HTR-8/SVneo (cell line): ENCODE measurements around the gene APOB.

Experiments used
- DNase-seq: peaks from one replicate; pipeline ENCODE4 v3.0.0; 2011; ENCODE audit warnings: low spot score, mixed read lengths; ENCODE audit not compliant: insufficient read length
- FAIRE-seq: peaks from 2 replicates; lab custom pipeline; 2011; peaks lifted over from hg19 to GRCh38; lab: Jason Lieb, UNC

APOB gene, protein sequence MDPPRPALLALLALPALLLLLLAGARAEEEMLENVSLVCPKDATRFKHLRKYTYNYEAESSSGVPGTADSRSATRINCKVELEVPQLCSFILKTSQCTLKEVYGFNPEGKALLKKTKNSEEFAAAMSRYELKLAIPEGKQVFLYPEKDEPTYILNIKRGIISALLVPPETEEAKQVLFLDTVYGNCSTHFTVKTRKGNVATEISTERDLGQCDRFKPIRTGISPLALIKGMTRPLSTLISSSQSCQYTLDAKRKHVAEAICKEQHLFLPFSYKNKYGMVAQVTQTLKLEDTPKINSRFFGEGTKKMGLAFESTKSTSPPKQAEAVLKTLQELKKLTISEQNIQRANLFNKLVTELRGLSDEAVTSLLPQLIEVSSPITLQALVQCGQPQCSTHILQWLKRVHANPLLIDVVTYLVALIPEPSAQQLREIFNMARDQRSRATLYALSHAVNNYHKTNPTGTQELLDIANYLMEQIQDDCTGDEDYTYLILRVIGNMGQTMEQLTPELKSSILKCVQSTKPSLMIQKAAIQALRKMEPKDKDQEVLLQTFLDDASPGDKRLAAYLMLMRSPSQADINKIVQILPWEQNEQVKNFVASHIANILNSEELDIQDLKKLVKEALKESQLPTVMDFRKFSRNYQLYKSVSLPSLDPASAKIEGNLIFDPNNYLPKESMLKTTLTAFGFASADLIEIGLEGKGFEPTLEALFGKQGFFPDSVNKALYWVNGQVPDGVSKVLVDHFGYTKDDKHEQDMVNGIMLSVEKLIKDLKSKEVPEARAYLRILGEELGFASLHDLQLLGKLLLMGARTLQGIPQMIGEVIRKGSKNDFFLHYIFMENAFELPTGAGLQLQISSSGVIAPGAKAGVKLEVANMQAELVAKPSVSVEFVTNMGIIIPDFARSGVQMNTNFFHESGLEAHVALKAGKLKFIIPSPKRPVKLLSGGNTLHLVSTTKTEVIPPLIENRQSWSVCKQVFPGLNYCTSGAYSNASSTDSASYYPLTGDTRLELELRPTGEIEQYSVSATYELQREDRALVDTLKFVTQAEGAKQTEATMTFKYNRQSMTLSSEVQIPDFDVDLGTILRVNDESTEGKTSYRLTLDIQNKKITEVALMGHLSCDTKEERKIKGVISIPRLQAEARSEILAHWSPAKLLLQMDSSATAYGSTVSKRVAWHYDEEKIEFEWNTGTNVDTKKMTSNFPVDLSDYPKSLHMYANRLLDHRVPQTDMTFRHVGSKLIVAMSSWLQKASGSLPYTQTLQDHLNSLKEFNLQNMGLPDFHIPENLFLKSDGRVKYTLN (N-terminal part only)

GRCh38 chr2:21043744-21044532, at the start of gene APOB:
Gene APOB (minus strand): TSS chr2:21044073. CDS start chr2:21043945, 128 bp downstream.
- DNase-seq: no peak
- no peak for FAIRE-seq

DNA sequence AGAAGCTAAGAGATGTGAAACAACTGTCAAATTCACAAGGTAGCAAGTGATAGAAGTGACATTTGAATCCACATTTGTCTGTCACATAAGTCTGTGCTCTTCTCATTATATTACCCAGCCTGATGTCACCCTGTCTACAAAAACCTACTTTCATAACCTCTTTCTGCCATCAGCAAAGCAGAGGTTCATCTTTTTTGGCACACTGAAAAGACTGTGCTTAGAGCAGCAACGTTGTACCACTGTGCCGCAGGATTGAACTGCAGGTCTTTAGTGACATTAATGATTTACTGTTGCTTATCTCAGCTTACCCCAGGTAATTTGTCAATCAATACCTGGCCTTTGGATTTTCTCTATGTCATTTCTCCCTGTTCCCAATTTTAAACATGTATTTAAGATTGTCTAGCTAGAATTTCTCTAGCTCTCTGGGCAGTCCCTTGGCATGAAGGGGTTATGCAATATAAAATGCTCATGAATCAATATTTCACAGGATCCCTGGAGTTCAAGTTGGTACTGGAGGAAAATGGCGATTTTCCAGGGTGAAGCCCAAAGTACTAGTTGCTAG, 48.5 kb upstream of the APOB start:
- FAIRE-seq (no peak), DNase-seq (no peak)

- no peak for FAIRE-seq
- DNase-seq: no peak
Measured at GRCh38 chr2:21084401-21084800, 40.5 kb upstream of the APOB start.

GRCh38 chr2:21083482-21083881, 39.6 kb upstream of the APOB start:
- FAIRE-seq: no peak
- DNase-seq: no peak

DNA sequence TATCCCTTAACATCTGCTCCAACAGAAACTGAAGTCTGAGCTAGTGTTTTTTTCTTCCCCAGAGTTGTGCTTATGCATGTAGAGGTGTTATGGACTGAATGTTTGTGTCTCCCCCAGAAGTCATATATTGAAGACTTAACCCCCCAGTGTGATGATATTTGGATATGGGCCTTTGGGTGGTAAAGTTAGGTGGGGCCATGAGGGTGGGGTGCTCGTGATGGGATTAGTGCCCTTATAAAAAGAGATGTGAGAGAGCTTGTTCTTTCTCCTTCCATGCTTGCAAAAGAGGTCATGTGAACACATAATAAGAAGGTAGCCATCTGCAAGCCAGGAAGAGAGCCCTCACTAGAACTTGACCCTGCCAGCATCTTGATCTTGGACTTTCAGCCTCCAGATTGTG, 34.4 kb upstream of the APOB start:
- DNase-seq: no peak

DNA sequence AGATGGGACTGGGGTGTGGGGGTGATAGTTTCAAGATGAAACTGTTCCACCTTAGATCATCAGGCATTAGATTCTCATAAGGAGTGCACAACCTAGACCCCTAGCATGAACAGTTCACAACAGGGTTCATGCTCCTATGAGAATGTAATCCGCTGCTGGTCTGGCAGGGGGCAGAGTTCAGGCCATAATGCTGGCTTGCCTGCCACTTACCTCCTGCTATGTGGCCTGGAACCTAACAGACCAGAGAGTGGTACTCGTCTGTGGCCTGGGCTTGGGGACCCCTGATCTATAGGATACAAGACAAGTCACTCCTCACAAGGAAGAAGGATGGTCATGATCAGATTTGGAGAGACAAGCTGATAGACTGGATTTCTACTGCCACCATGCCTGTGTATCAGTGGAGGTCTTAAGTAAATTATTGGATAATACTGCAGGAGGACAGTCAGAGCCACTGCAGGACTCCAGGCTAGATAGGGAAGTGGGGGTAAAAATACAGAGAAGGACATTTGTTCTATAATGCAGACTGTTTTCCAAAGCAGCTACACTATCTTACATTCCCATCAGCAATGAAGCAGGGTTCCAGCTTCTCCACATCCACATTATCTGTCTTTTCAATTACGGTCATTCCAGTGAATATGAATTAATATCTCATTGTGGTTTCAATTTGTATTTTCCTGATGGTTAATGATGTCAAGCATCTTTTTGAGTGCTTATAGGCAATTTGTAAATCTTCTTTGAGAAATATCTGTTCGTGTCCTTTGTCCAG, 28.8 kb upstream of the APOB start:
- DNase-seq: no peak
- FAIRE-seq: peak; percentile 68

More for the DNA sequence above, 34.4 kb upstream of the APOB start:
- no peak for FAIRE-seq

- FAIRE-seq: no peak
- DNase-seq: no peak
Measured at GRCh38 chr2:21070341-21071257, 26.7 kb upstream of the APOB start.

- no peak for FAIRE-seq
Measured at GRCh38 chr2:21069746-21070340, 26.0 kb upstream of the APOB start.

DNA sequence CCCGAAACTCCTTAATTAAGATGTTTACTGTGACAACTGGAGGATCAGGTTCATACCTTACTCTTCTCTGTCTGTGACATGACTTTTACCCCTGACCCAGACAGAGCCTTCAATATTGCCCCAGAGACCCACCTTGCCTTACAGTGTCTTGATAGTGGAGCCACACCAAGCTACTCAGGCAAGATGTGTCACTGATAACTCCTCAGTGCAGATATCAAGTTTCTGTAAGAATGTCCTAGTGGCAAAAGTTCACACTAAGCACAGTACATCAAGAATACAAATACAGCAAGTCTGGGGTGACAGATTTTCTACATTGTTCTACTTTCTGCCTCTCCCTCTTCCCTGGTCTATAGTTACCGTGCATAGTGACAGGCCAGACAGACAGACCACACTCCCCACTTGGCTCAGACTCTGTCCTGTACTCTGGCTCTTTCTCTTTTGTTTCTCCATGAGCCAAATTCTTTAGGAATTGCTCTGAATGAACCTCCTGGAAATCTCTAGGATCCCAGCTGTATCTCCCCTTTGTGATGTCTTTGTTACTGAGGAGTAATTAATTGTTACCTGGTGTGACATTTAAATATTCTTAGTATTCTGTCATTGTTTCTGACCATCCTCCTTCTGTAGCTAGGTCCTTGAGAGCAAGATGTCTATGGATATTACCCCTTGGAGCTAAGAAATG, 24.1 kb upstream of the APOB start:
- FAIRE-seq: no peak
- DNase-seq: no peak

More at GRCh38 chr2:21069746-21070340, 26.0 kb upstream of the APOB start:
- no peak for DNase-seq

GRCh38 chr2:21067125-21067524, 23.3 kb upstream of the APOB start:
- FAIRE-seq (no peak), DNase-seq (no peak)

GRCh38 chr2:21059885-21060610, 16.2 kb upstream of the APOB start:
- FAIRE-seq: no peak
- DNase-seq: no peak

DNA sequence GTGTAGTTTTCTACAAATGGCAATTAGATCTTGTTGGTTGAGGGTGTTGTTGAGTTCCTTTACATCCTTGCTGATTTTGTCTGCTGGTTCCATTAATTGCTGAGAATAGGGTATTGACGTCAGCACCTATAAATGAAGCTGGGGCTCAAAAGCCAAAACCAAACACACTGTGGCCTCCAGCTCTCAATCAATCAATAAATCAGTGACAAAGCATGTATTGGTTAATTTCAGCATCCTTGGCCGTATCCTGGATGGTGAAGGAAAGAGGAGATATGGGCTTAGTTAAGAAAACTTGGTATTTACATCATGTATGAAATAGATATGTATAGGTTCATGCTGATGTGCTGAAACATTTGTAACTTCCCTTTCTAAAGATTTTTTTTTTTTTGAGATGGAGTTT, 13.2 kb upstream of the APOB start:
- FAIRE-seq: no peak

DNA sequence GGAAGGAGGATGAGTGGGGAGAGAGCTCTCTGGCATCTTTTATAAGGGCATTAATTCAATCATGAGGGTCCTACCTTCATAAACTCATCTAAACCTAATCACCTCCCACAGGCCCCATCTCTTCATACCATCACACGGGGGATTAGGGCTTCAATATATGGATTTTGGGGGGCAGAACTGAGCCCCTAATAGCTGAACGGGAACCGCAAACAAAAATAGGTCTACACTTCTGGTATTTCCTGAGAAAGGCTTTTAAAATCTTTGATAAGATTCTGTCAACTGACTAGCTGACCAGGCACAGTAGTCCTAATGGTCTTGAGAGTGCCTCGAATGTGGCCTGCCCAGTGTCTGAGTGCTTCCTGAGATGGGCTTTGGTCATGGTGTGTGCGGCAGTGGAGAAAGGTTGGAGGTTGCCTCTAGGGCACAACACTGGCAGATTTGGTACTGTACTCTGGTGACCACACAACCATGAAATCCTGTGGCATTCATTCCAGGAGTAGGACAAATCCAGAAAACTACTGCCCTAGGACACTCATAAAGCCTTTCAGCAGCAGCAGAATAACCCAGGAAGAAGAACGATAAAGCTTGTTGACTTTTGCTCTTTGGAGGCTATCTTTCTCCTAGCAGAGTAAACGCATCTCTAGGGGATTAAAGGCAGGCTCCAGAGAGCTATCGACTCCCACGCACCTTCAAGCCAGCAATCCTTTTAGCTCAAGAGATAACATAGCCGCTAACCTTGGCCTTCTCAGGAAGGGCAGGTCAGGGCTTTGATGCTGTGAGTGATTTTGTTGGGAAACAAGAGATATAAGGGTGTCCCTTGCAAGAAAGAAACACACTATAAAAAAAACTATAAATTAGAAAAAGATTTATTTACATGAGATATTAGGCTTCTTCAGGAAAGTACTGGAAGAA, 12.3 kb upstream of the APOB start:
- no peak for FAIRE-seq
- no peak for DNase-seq

More for the DNA sequence above, 13.2 kb upstream of the APOB start:
- DNase-seq: no peak

DNA sequence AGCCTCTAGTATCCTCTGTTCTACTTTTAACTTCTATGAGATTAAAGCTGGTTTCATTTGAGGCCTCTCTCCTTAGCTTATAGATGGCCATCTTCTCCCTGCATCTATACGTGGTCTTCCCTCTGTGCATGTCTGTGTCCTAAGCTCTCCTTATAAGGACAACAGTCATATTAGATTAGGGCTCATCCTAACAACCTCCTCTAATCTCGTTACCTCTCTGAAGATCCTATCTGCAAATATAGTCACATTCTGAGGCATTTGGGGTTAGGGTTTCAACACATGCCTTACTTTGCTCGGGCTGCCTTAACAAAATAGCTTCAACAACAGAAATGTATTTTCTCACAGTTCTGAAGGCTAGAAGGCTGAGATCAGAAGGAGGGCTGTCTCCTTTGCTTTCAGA, 11.6 kb upstream of the APOB start:
- DNase-seq: no peak
- FAIRE-seq: no peak

- DNase-seq (no peak), FAIRE-seq (no peak)
Measured at GRCh38 chr2:21054011-21054410, 10.1 kb upstream of the APOB start.
